HepG2 (cell line): ENCODE results near the gene GJB4. TPM values are rescaled to one million over a fixed set of nuclear protein-coding genes. Genes with fewer than 3 reads are reported as not detected.

Source experiments
- ATAC-seq: fragments of 200-7000 bp; cut with Tn5 transposase; 3 replicates; pipeline ENCODE4 v1.9.1; 2020; ENCODE audit warnings: mild to moderate bottlenecking, moderate library complexity
- BruUV-seq: library from RNA; stranded (reverse); fragments of 400-500 nt; replicated peaks from 2 replicates; lab custom pipeline; 2021; lab: Mats Ljungman, UMichigan
- CTCF ChIA-PET: fragments of 300-600 bp; formaldehyde crosslinking; extraction: SDS; loops from one replicate; lab custom pipeline; 2021; ENCODE audit warnings: low total read pairs, inconsistent platforms, low intra/inter-chr PET ratio; lab: Yijun Ruan, JAX
- POLR2A ChIA-PET: fragments of 350-600 bp; sonication (Branson Sonifier 250); formaldehyde crosslinking; loops from one replicate; lab custom pipeline; 2020; ENCODE audit warnings: antibody characterized with exemption, inconsistent platforms; lab: Yijun Ruan, JAX
- DNase-seq: peaks from one replicate; pipeline ENCODE4 v3.0.0-alpha.2; 2015; ENCODE audit warnings: low spot score
- FAIRE-seq: peaks from 3 replicates; lab custom pipeline; 2011; peaks lifted over from hg19 to GRCh38; lab: Jason Lieb, UNC
- H2AFZ ChIP-seq: one replicate; pipeline ENCODE4 v1.6.1; 2011; ENCODE audit warnings: low read length, inconsistent platforms
- H3K27ac ChIP-seq: fragments of 300-600 bp; 3 replicates; pipeline ENCODE4 v1.8.0; 2011; ENCODE audit warnings: mixed run types, mild to moderate bottlenecking, mixed read lengths, low read length, inconsistent platforms; ENCODE audit not compliant: insufficient read depth; ENCODE audit errors: extremely low read length
- H3K27me3 ChIP-seq, 2 experiments: fragments of 200-600 bp in 1 of 2; 2 replicates in 1 of 2; 3 replicates in 1 of 2; pipeline versions ENCODE4 v1.6.0 to v1.8.0; 2011; ENCODE audit warnings: low read length in 2 of 2, mild to moderate bottlenecking in 2 of 2, moderate library complexity in 2 of 2, inconsistent platforms in 1 of 2; ENCODE audit not compliant: insufficient read depth in 2 of 2, control insufficient read depth in 1 of 2
- H3K36me3 ChIP-seq, 2 experiments: fragments of 200-600 bp in 1 of 2; replicated peaks in 1 of 2; 2 replicates in 1 of 2; 3 replicates in 1 of 2; pipeline versions ENCODE4 v1.5.1 to v1.8.0; 2011; ENCODE audit warnings: low read length in 2 of 2, inconsistent platforms in 1 of 2; ENCODE audit not compliant: insufficient read depth in 2 of 2, control insufficient read depth in 1 of 2
- H3K4me1 ChIP-seq: 2 replicates; pipeline ENCODE4 v1.5.1; 2012; ENCODE audit warnings: low read length, inconsistent platforms; ENCODE audit not compliant: insufficient read depth
- H3K4me2 ChIP-seq: 2 replicates; pipeline ENCODE4 v1.6.0; 2011; ENCODE audit warnings: low read depth, low read length, inconsistent platforms
- H3K4me3 ChIP-seq, 3 experiments: fragments of 200-600 bp in 1 of 3; sonication (generic), shearing (Covaris generic) in 1 of 3; replicated peaks in 1 of 3; 2 replicates each; pipeline ENCODE4 v1.5.1; 2011 to 2016; ENCODE audit warnings: low read length in 3 of 3, inconsistent platforms in 2 of 3, low read depth in 2 of 3, mild to moderate bottlenecking in 2 of 3, control low read depth in 1 of 3, mixed read lengths in 1 of 3; ENCODE audit not compliant: insufficient read depth in 1 of 3
- H3K79me2 ChIP-seq: one replicate; pipeline ENCODE4 v1.6.1; 2011; ENCODE audit warnings: low read length, inconsistent platforms; ENCODE audit not compliant: insufficient read depth
- H3K9ac ChIP-seq: 2 replicates; pipeline ENCODE4 v1.6.0; 2011; ENCODE audit warnings: mild to moderate bottlenecking, low read depth, low read length, inconsistent platforms; ENCODE audit not compliant: insufficient read depth
- H3K9me3 ChIP-seq: 2 replicates; pipeline ENCODE4 v1.5.1; 2012; ENCODE audit warnings: mild to moderate bottlenecking, low read length
- H4K20me1 ChIP-seq: 2 replicates; pipeline ENCODE4 v1.6.0; 2011; ENCODE audit warnings: inconsistent platforms, mild to moderate bottlenecking, low read length, moderate library complexity; ENCODE audit not compliant: insufficient read depth
- BCL3 ChIP-seq: sonication (generic); formaldehyde crosslinking; IDR thresholded peaks from 2 replicates; pipeline ENCODE4 v1.5.1; 2020; ENCODE audit warnings: mild to moderate bottlenecking, missing genetic modification reagents, moderate library complexity
- ETV6 ChIP-seq: sonication (generic); formaldehyde crosslinking; conservative IDR thresholded peaks from 2 replicates; pipeline ENCODE4 v1.4.0; 2020; ENCODE audit warnings: missing genetic modification reagents
- GATAD1 ChIP-seq: IDR thresholded peaks from 2 replicates; pipeline ENCODE4 v1.6.1; 2016; ENCODE audit warnings: missing genetic modification reagents, missing compliant biosample characterization
- HNF1A ChIP-seq, 2 experiments: sonication (generic) in 1 of 2; formaldehyde crosslinking in 1 of 2; IDR thresholded peaks; 2 replicates each; pipeline versions ENCODE4 v1.4.0 to v1.6.1; 2016 to 2020; ENCODE audit warnings: borderline replicate concordance in 1 of 2, low read depth in 1 of 2, mild to moderate bottlenecking in 1 of 2, missing genetic modification reagents in 1 of 2
- TARDBP ChIP-seq: sonication (generic); formaldehyde crosslinking; IDR thresholded peaks from 2 replicates; pipeline ENCODE4 v1.8.0; 2022; ENCODE audit warnings: mild to moderate bottlenecking, missing genetic modification reagents
- ZKSCAN1 ChIP-seq: fragments of 150-350 bp; IDR thresholded peaks from 2 replicates; pipeline ENCODE4 v1.6.1; 2014; ENCODE audit warnings: low read length
- ZNF224 ChIP-seq: sonication (generic); formaldehyde crosslinking; IDR thresholded peaks from 2 replicates; pipeline ENCODE4 v1.5.0; 2020; ENCODE audit warnings: mild to moderate bottlenecking, missing genetic modification reagents
- ZNF264 ChIP-seq: sonication (generic); formaldehyde crosslinking; IDR thresholded peaks from 2 replicates; pipeline ENCODE4 v1.4.0; 2020; ENCODE audit warnings: missing genetic modification reagents
- ZNF33A ChIP-seq: sonication (generic); formaldehyde crosslinking; IDR thresholded peaks from 2 replicates; pipeline ENCODE4 v1.5.1; 2020; ENCODE audit warnings: missing genetic modification reagents, mild to moderate bottlenecking, moderate library complexity, borderline replicate concordance
- ZNF775 ChIP-seq: sonication (generic); formaldehyde crosslinking; IDR thresholded peaks from 2 replicates; pipeline ENCODE4 v1.4.0; 2020; ENCODE audit warnings: missing genetic modification reagents, mild to moderate bottlenecking, moderate library complexity, borderline replicate concordance
- WGBS: methylation state at CpG from one replicate; pipeline ENCODE4 v1.1.6; 2017; ENCODE audit warnings: low lambda C conversion rate; 5-methylcytosine and 5-hydroxymethylcytosine counted together
- in situ Hi-C: cut with HindIII; loops from 2 replicates; pipeline ENCODE4 v1.10.0; 2017; ENCODE audit warnings: low pct_unique_long_range_greater_than_20kb; ENCODE audit not compliant: extremely low pct_ligation_motif_present
- intact Hi-C: fragments of 100-400 bp; cut with micrococcal nuclease; formaldehyde crosslinking; loops from one replicate; pipeline ENCODE4 v1.10.0; 2022; ENCODE audit not compliant: unreplicated experiment
- polyA plus RNA-seq, 8 experiments: library from polyadenylated mRNA; depleted of rRNA in 3 of 8; stranded (reverse) in 7 of 8; unstranded in 1 of 8; fragments of >200 nt; fragmentation: Illumina TruSeq in 4 of 8; extraction: Trizol in 4 of 8; gene quantifications; 2 replicates each; pipeline versions ENCODE4 v1.2.1 to v1.2.3, GENCODE V29; 2011 to 2016; ENCODE audit warnings: low read depth in 4 of 8, missing spikeins in 1 of 8, mixed read lengths in 1 of 8; ENCODE audit not compliant: insufficient read depth in 1 of 8
- total RNA-seq, 5 experiments: library from RNA; depleted of rRNA; stranded (reverse); fragments of >200 nt; fragmentation: Illumina TruSeq; extraction: Trizol; gene quantifications; 2 replicates each; pipeline ENCODE4 v1.2.3, GENCODE V29; 2016; ENCODE audit warnings: low read depth in 1 of 5
- TF ChIP-seq, protein P1 (sequence below): sonication (generic); formaldehyde crosslinking; IDR thresholded peaks from 2 replicates; pipeline ENCODE4 v1.4.0; 2020; ENCODE audit warnings: missing genetic modification reagents
- TF ChIP-seq, protein P2 (sequence below): sonication (generic); formaldehyde crosslinking; IDR thresholded peaks from 2 replicates; pipeline ENCODE4 v1.8.0; 2022; ENCODE audit warnings: missing genetic modification reagents, mild to moderate bottlenecking, borderline replicate concordance
- TF ChIP-seq, protein P3 (sequence below): sonication (generic); formaldehyde crosslinking; IDR thresholded peaks from 2 replicates; pipeline ENCODE4 v1.5.0; 2020; ENCODE audit warnings: missing genetic modification reagents

The GJB4 gene
- total and polyA plus RNA-seq, 2 of the 13 experiments (the other 11 are each of a cell fraction or from before 2014, with no cell fraction given) = not detected

GRCh38 chr1:34796990-34797389, 37.5 kb downstream of the GJB4 start (continued):
- TF ChIP-seq, protein P1, sequence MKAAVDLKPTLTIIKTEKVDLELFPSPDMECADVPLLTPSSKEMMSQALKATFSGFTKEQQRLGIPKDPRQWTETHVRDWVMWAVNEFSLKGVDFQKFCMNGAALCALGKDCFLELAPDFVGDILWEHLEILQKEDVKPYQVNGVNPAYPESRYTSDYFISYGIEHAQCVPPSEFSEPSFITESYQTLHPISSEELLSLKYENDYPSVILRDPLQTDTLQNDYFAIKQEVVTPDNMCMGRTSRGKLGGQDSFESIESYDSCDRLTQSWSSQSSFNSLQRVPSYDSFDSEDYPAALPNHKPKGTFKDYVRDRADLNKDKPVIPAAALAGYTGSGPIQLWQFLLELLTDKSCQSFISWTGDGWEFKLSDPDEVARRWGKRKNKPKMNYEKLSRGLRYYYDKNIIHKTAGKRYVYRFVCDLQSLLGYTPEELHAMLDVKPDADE = no peak
- TF ChIP-seq ETV6 (no peak), ZKSCAN1 (no peak), TARDBP (CRISPR knock-in tag) (no peak)

GRCh38 chr1:34800214-34800613, 40.7 kb downstream of the GJB4 start:
- ChIA-PET POLR2A (no interaction called here), CTCF (no interaction called here)
- Histone ChIP-seq H3K27me3 (peaks cover 1 to 19% of the 10 kb centered on the region in 2 experiments; a peak in 4 of 5 replicates), H3K79me2 (no peaks in the 10 kb centered on the region), H2AFZ (no peak overlapping the region), H4K20me1 (no peaks in the 10 kb centered on the region), H3K4me2 (no peak overlapping the region), H3K27ac (no peak overlapping the region), H3K36me3 (no peaks in the 10 kb centered on the region), H3K4me1 (no peaks in the 10 kb centered on the region), H3K9ac (no peak overlapping the region), H3K4me3 (no peak overlapping the region), H3K9me3 (no peaks in the 10 kb centered on the region)
- intact Hi-C loops = no loop called here
- no TSS peak for BruUV-seq
- WGBS = 59% methylated on average over 6 of the region's 6 CpGs
- in situ Hi-C loops = no loop called here
- DNase-seq = no peak
- FAIRE-seq = no peak
- no peak for ATAC-seq
- no peak for TF ChIP-seq ZNF775
- TF ChIP-seq HNF1A (IDR thresholded peaks at IDR 0.05; ENCODE audit: low read depth) = no peak
- TF ChIP-seq HNF1A (CRISPR knock-in tag; IDR thresholded peaks at IDR 0.05; ENCODE audit: borderline replicate concordance) = no peak
- TF ChIP-seq, protein P2, sequence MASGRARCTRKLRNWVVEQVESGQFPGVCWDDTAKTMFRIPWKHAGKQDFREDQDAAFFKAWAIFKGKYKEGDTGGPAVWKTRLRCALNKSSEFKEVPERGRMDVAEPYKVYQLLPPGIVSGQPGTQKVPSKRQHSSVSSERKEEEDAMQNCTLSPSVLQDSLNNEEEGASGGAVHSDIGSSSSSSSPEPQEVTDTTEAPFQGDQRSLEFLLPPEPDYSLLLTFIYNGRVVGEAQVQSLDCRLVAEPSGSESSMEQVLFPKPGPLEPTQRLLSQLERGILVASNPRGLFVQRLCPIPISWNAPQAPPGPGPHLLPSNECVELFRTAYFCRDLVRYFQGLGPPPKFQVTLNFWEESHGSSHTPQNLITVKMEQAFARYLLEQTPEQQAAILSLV (CRISPR knock-in tag) = no peak
- TF ChIP-seq, protein P3, sequence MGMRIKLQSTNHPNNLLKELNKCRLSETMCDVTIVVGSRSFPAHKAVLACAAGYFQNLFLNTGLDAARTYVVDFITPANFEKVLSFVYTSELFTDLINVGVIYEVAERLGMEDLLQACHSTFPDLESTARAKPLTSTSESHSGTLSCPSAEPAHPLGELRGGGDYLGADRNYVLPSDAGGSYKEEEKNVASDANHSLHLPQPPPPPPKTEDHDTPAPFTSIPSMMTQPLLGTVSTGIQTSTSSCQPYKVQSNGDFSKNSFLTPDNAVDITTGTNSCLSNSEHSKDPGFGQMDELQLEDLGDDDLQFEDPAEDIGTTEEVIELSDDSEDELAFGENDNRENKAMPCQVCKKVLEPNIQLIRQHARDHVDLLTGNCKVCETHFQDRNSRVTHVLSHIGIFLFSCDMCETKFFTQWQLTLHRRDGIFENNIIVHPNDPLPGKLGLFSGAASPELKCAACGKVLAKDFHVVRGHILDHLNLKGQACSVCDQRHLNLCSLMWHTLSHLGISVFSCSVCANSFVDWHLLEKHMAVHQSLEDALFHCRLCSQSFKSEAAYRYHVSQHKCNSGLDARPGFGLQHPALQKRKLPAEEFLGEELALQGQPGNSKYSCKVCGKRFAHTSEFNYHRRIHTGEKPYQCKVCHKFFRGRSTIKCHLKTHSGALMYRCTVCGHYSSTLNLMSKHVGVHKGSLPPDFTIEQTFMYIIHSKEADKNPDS (CRISPR knock-in tag) = no peak
- TF ChIP-seq ZNF264 = no peak
- no peak for TF ChIP-seq BCL3
- no peak for TF ChIP-seq ZNF33A (CRISPR knock-in tag)
- no peak for TF ChIP-seq GATAD1
- TF ChIP-seq ZNF224 = no peak
